Stimulated activated CD8-positive, alpha-beta memory T cell treated with anti-CD3 and anti-CD28 coated beads, Interleukin-12 subunit alpha, Interleukin-12 subunit beta, amount 100 ng/mL, for 1 hour (primary cell): ENCODE data around the gene FARS2.

Experiments used
- DNase-seq: peaks from one replicate; pipeline ENCODE4 v3.0.0-alpha.2; 2020; ENCODE audit warnings: low read depth

FARS2 gene

GRCh38 chr6:5730585-5731263, 469.4 kb downstream of the FARS2 start:
- DNase-seq: no peak

GRCh38 chr6:5731435-5731834, 470.1 kb downstream of the FARS2 start:
- DNase-seq: no peak

GRCh38 chr6:5732496-5732895, 471.2 kb downstream of the FARS2 start:
- no peak for DNase-seq

- no peak for DNase-seq
Observed at GRCh38 chr6:5736016-5736738, 474.9 kb downstream of the FARS2 start.

- DNase-seq: no peak
Observed at GRCh38 chr6:5737460-5737859, 476.1 kb downstream of the FARS2 start.

GRCh38 chr6:5738211-5738610, 476.9 kb downstream of the FARS2 start:
- no peak for DNase-seq

- no peak for DNase-seq
Observed at GRCh38 chr6:5744497-5744896, 483.2 kb downstream of the FARS2 start.

- no peak for DNase-seq
Observed at GRCh38 chr6:5745081-5745480, 483.8 kb downstream of the FARS2 start.

GRCh38 chr6:5746053-5746758, 484.9 kb downstream of the FARS2 start:
- no peak for DNase-seq

GRCh38 chr6:5746759-5747130, 485.4 kb downstream of the FARS2 start:
- no peak for DNase-seq

GRCh38 chr6:5747379-5747778, 486.1 kb downstream of the FARS2 start:
- no peak for DNase-seq

- no peak for DNase-seq
Observed at GRCh38 chr6:5749016-5749650, 487.8 kb downstream of the FARS2 start.

GRCh38 chr6:5749651-5750215, 488.4 kb downstream of the FARS2 start:
- DNase-seq: no peak

- no peak for DNase-seq
Observed at GRCh38 chr6:5751525-5752390, 490.4 kb downstream of the FARS2 start.

- DNase-seq: no peak
Observed at GRCh38 chr6:5752391-5752680, 491.0 kb downstream of the FARS2 start.

GRCh38 chr6:5753209-5753608, 491.9 kb downstream of the FARS2 start:
- DNase-seq: no peak

- DNase-seq: no peak
Observed at GRCh38 chr6:5754904-5755303, 493.6 kb downstream of the FARS2 start.

- DNase-seq: no peak
Observed at GRCh38 chr6:5759571-5759970, 498.3 kb downstream of the FARS2 start.

- DNase-seq: no peak
Observed at GRCh38 chr6:5761370-5761769, 500.1 kb downstream of the FARS2 start.

- no peak for DNase-seq
Observed at GRCh38 chr6:5762561-5762968, 501.3 kb downstream of the FARS2 start.

GRCh38 chr6:5763407-5763806, 502.1 kb downstream of the FARS2 start:
- DNase-seq: no peak

- DNase-seq: no peak
Observed at GRCh38 chr6:5763871-5764270, 502.6 kb downstream of the FARS2 start.
